OCI-LY1 (cell line): Measurements from ENCODE around the gene HSPA4.

Experiments
- H2AFZ ChIP-seq: fragments of 200-600 bp; sonication (generic), shearing (Covaris generic); 2 replicates; pipeline ENCODE4 v1.6.0; 2014; ENCODE audit warnings: antibody characterized with exemption, mild to moderate bottlenecking, low read length
- H3F3A ChIP-seq: fragments of 200-600 bp; sonication (generic), shearing (Covaris generic); 2 replicates; pipeline ENCODE4 v1.6.0; 2014; ENCODE audit warnings: mild to moderate bottlenecking, antibody characterized with exemption, low read length, moderate library complexity; ENCODE audit not compliant: insufficient read depth
- H3K27ac ChIP-seq: fragments of 200-600 bp; sonication (generic); 2 replicates; pipeline ENCODE4 v1.5.1; 2014; ENCODE audit warnings: low read length, mixed run types, mild to moderate bottlenecking, low read depth; ENCODE audit not compliant: poor library complexity, severe bottlenecking
- H3K27me3 ChIP-seq: fragments of 200-600 bp; sonication (generic); 2 replicates; pipeline ENCODE4 v1.6.0; 2014; ENCODE audit warnings: antibody characterized with exemption, mild to moderate bottlenecking, low read length, moderate library complexity; ENCODE audit not compliant: insufficient read depth
- H3K36me3 ChIP-seq: fragments of 200-600 bp; sonication (generic); 2 replicates; pipeline ENCODE4 v1.6.1; 2014; ENCODE audit warnings: mild to moderate bottlenecking, antibody characterized with exemption, low read length, moderate library complexity, mixed read lengths; ENCODE audit not compliant: insufficient read depth
- H3K4me1 ChIP-seq: fragments of 200-600 bp; sonication (generic); 2 replicates; pipeline ENCODE4 v1.5.1; 2014; ENCODE audit warnings: mild to moderate bottlenecking, low read length, moderate library complexity; ENCODE audit not compliant: insufficient read depth, severe bottlenecking
- H3K4me2 ChIP-seq: fragments of 200-600 bp; sonication (generic), shearing (Covaris generic); 2 replicates; pipeline ENCODE4 v1.6.1; 2014; ENCODE audit warnings: low read length
- H3K4me3 ChIP-seq: fragments of 200-600 bp; sonication (generic); 2 replicates; pipeline ENCODE4 v1.5.1; 2014; ENCODE audit warnings: low read length, low read depth, mild to moderate bottlenecking, mixed read lengths; ENCODE audit not compliant: poor library complexity, severe bottlenecking
- H3K79me2 ChIP-seq: fragments of 200-600 bp; shearing (Covaris generic); 2 replicates; pipeline ENCODE4 v1.6.1; 2016; ENCODE audit warnings: mixed run types, low read length, mixed read lengths; ENCODE audit not compliant: insufficient read depth
- H3K9ac ChIP-seq: fragments of 200-600 bp; sonication (generic), shearing (Covaris generic); 2 replicates; pipeline ENCODE4 v1.6.1; 2014; ENCODE audit warnings: mild to moderate bottlenecking, low read length, mixed read lengths
- H3K9me2 ChIP-seq: fragments of 200-600 bp; sonication (generic), shearing (Covaris generic); 2 replicates; pipeline ENCODE4 v1.6.1; 2014; ENCODE audit warnings: low read depth, mild to moderate bottlenecking, low read length, mixed read lengths
- H3K9me3 ChIP-seq: fragments of 200-600 bp; shearing (Covaris generic); 2 replicates; pipeline ENCODE4 v1.6.1; 2014; ENCODE audit warnings: low read length, mixed read lengths
- H4K20me1 ChIP-seq: fragments of 200-600 bp; sonication (generic), shearing (Covaris generic); 2 replicates; pipeline ENCODE4 v1.6.0; 2016; ENCODE audit warnings: mild to moderate bottlenecking, low read length; ENCODE audit not compliant: insufficient read depth
- CTCF ChIP-seq: fragments of 200-600 bp; sonication (generic), shearing (Covaris generic); IDR thresholded peaks from 2 replicates; pipeline ENCODE4 v1.5.1; 2017; ENCODE audit warnings: mild to moderate bottlenecking, antibody characterized with exemption, low read length, moderate library complexity, mixed read lengths
- EZH2 ChIP-seq: fragments of 200-600 bp; sonication (generic), shearing (Covaris generic); IDR thresholded peaks from 2 replicates; pipeline ENCODE4 v1.8.0; 2017; ENCODE audit warnings: borderline replicate concordance, mixed run types, mild to moderate bottlenecking, antibody characterized with exemption, low read length, moderate library complexity, mixed read lengths

Gene HSPA4

GRCh38 chr5:133116601-133117000 lies 64.8 kb downstream of the HSPA4 start:
- no peaks in the 10 kb centered on the region for H3K36me3 ChIP-seq
- H3K79me2 ChIP-seq: no peaks in the 10 kb centered on the region
- H3K9ac ChIP-seq: no peak overlapping the region
- H3K4me3 ChIP-seq: no peak overlapping the region
- no peaks in the 10 kb centered on the region for H4K20me1 ChIP-seq
- no peaks in the 10 kb centered on the region for H3K9me2 ChIP-seq
- no peak for TF ChIP-seq EZH2
- TF ChIP-seq CTCF: no peak
- no peaks in the 10 kb centered on the region for H3K9me3 ChIP-seq
- H2AFZ ChIP-seq: no peak overlapping the region
- no peak overlapping the region for H3K27ac ChIP-seq
- H3K4me2 ChIP-seq: no peak overlapping the region
- H3K27me3 ChIP-seq: 0 out of 2 replicates have a peak, but pooled peaks cover 4% of the 10 kb centered on the region
- H3K4me1 ChIP-seq: no peaks in the 10 kb centered on the region
- H3F3A ChIP-seq: no peaks in the 10 kb centered on the region

- no peaks in the 10 kb centered on the region for H3F3A ChIP-seq
- H3K9me3 ChIP-seq: no peaks in the 10 kb centered on the region
- no peak overlapping the region for H3K4me2 ChIP-seq
- no peaks in the 10 kb centered on the region for H3K79me2 ChIP-seq
- H3K9me2 ChIP-seq: no peaks in the 10 kb centered on the region
- H2AFZ ChIP-seq: no peak overlapping the region
- no peaks in the 10 kb centered on the region for H3K36me3 ChIP-seq
- TF ChIP-seq EZH2 (no peak), CTCF (no peak)
- no peak overlapping the region for H3K27ac ChIP-seq
- no peaks in the 10 kb centered on the region for H4K20me1 ChIP-seq
- H3K27me3 ChIP-seq: 0 out of 2 replicates have a peak, but pooled peaks cover 4% of the 10 kb centered on the region
- H3K9ac ChIP-seq: no peak overlapping the region
- no peaks in the 10 kb centered on the region for H3K4me1 ChIP-seq
- H3K4me3 ChIP-seq: no peak overlapping the region
These were observed 65.5 kb downstream of the HSPA4 start for GRCh38 chr5:133117166-133117911.

- Histone ChIP-seq H4K20me1 (no peaks in the 10 kb centered on the region), H3K27me3 (no peaks in the 10 kb centered on the region), H3K9ac (no peak overlapping the region), H3F3A (no peaks in the 10 kb centered on the region), H3K4me2 (no peak overlapping the region), H3K79me2 (no peaks in the 10 kb centered on the region), H3K9me3 (no peaks in the 10 kb centered on the region), H3K4me3 (no peak overlapping the region), H3K36me3 (no peaks in the 10 kb centered on the region), H2AFZ (no peak overlapping the region), H3K4me1 (no peaks in the 10 kb centered on the region), H3K27ac (no peak overlapping the region), H3K9me2 (no peaks in the 10 kb centered on the region)
- TF ChIP-seq CTCF: no peak
- TF ChIP-seq EZH2: no peak
These were observed 66.2 kb downstream of the HSPA4 start for GRCh38 chr5:133117912-133118445.
